Adrenal gland (tissue), 12 donors: ENCODE measurements around the gene DLG2. TPM values are rescaled to one million over a fixed set of nuclear protein-coding genes. Genes with fewer than 3 reads are reported as not detected.
A peak's percentile ranks its signal among the peaks of the same experiment; 100 is the strongest.

Experiments
- DNase-seq, 7 donors: peaks; one replicate each; pipeline ENCODE4 v3.0.0-alpha.2; 2019 to 2020
- H3K27ac ChIP-seq, 5 donors: fragments of 200-600 bp; sonication (generic) in 4 of 5; 1 replicate in 3 of 5; 2 replicates in 2 of 5; pipeline versions ENCODE4 v1.5.1 to v1.8.0; 2016 to 2020; ENCODE audit warnings: mild to moderate bottlenecking in 1 of 5
- H3K27me3 ChIP-seq: fragments of 200-600 bp; 2 replicates; pipeline ENCODE4 v1.8.0; 2021
- H3K36me3 ChIP-seq, 2 donors: fragments of 200-600 bp; replicated peaks in 1 of 2; 1 replicate in 1 of 2; 2 replicates in 1 of 2; pipeline versions ENCODE4 v1.5.1 to v1.8.0; 2018 to 2022
- H3K4me1 ChIP-seq, 2 donors: fragments of 200-600 bp; replicated peaks in 1 of 2; 1 replicate in 1 of 2; 2 replicates in 1 of 2; pipeline versions ENCODE4 v1.5.1 to v1.8.0; 2018 to 2021
- H3K4me3 ChIP-seq, 4 donors: fragments of 200-600 bp; sonication (generic) in 3 of 4; one replicate each; pipeline ENCODE4 v1.5.1; 2016 to 2018
- H3K9me3 ChIP-seq, 3 donors: fragments of 200-600 bp; sonication (generic) in 1 of 3; replicated peaks in 1 of 3; 1 replicate in 2 of 3; 2 replicates in 1 of 3; pipeline versions ENCODE4 v1.5.1 to v1.8.0; 2016 to 2021
- POLR2A ChIP-seq, 2 donors: fragments of 450-650 bp; IDR thresholded peaks; one replicate each; pipeline ENCODE4 v1.6.1; 2017; ENCODE audit warnings: antibody characterized with exemption in 2 of 2, mild to moderate bottlenecking in 2 of 2, moderate library complexity in 1 of 2
- WGBS, 4 donors: extraction: QIAGEN DNeasy Blood & Tissue Kit in 2 of 4; methylation state at CpG; one replicate each; pipeline versions ENCODE4 v1.1.5 to v1.1.7; 2013 to 2017; 5-methylcytosine and 5-hydroxymethylcytosine counted together
- intact Hi-C, 2 donors: fragments of 100-400 bp; cut with DNase I; formaldehyde crosslinking; loops; one replicate each; pipeline versions ENCODE4 v1.14.1 to v1.15.0; 2022 to 2023
- polyA plus RNA-seq, 3 donors: library from polyadenylated mRNA; stranded (reverse); fragments of 200-250 nt in 2 of 3; fragments of 350-450 nt in 1 of 3; fragmentation: Illumina TruSeq in 1 of 3; extraction: RNeasy Lipid Tissue Mini Kit (QIAGEN cat#74804) in 1 of 3; gene quantifications; one replicate each; pipeline ENCODE4 v1.2.3, GENCODE V29; 2013 to 2014
- total RNA-seq, 9 donors: library from RNA; depleted of rRNA in 4 of 9; stranded (reverse); fragments of >200 nt in 4 of 9; fragments of 120-200 nt in 1 of 9; fragmentation: NEBNext Ultra II Directional in 1 of 9; extraction: Animal tissue kit (Norgen Biotek cat#: 25700) in 1 of 9; gene quantifications; one replicate each; pipeline versions ENCODE4 v1.1.0 to v1.2.4, GENCODE V29; 2013 to 2023
- TF ChIP-seq, protein P1 (sequence below), 6 experiments: fragments of 450-650 bp in 4 of 6; fragments of 200-600 bp in 2 of 6; sonication (generic) in 1 of 6; IDR thresholded peaks; 1 replicate in 5 of 6; 2 replicates in 1 of 6; pipeline versions ENCODE4 v1.5.1 to v1.8.0; 2016 to 2021; ENCODE audit warnings: antibody characterized with exemption in 6 of 6, mild to moderate bottlenecking in 2 of 6, moderate library complexity in 1 of 6
- donor health status: healthy with polysubstance abuse.
- donor health status: Bipolar disorder and iron deficiency.
- donor health status: DM: yes; HTN: yes; CAD: no.
- donor health status: DM: no; HTN: no; CAD: no.
- donor health status: DM: no; HTN: no; CAD: no.
- donor health status: DM: yes; HTN: yes; CAD: no.

Gene DLG2
- total and polyA plus RNA-seq, 12 donors, result 8.3 to 101 (median 37.5) TPM

DNA sequence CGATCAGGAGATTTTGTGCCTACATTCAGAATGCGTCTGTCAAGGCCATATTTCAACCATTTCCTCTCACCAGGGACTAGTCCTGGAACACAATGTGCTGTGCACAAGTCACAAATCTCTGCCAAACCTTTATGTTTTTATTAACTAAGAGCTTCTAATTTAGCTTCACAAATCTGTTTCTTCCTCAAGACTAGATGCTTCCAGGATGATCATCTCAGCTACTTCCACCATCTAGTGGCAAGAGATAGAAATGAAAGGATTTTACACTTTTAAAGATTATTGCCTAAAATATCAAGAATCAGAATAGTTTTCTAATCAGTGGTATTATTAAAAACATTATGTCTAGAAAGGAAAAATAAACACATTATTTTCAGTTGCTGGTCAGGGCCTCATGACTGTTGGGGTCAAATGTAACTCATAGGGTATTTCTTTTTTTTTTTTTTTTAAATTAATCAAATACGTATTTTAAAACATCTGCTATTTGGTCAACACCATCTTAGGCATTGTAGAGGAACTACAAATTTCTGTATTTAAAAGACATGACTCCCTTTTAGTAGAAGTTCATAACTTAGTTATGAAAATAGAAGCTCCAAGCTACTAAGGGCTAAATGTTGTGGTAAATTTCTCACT is 1102.6 kb downstream of the DLG2 start:
- Histone ChIP-seq H3K9me3 (no peaks in the 10 kb centered on the region), H3K36me3 (no peaks in the 10 kb centered on the region), H3K27ac (peak overlapping the region in 1 of 5 donors; percentile 55), H3K4me1 (peaks cover 4 to 9% of the 10 kb centered on the region in 2 donors), H3K4me3 (no peak overlapping the region), H3K27me3 (no peaks in the 10 kb centered on the region)
- intact Hi-C loops, result loop anchor here in 1 of 2 donors (10.0 kb wide), 2 partner anchors 130 to 690 kb away; no protein-coding TSS in a partner anchor
- WGBS, 4 donors, result 34 to 53% (median 48%) methylated on average over 3 of the region's 3 CpGs
- no peak for TF ChIP-seq POLR2A (IDR thresholded peaks at IDR 0.05)
- TF ChIP-seq, protein P1, sequence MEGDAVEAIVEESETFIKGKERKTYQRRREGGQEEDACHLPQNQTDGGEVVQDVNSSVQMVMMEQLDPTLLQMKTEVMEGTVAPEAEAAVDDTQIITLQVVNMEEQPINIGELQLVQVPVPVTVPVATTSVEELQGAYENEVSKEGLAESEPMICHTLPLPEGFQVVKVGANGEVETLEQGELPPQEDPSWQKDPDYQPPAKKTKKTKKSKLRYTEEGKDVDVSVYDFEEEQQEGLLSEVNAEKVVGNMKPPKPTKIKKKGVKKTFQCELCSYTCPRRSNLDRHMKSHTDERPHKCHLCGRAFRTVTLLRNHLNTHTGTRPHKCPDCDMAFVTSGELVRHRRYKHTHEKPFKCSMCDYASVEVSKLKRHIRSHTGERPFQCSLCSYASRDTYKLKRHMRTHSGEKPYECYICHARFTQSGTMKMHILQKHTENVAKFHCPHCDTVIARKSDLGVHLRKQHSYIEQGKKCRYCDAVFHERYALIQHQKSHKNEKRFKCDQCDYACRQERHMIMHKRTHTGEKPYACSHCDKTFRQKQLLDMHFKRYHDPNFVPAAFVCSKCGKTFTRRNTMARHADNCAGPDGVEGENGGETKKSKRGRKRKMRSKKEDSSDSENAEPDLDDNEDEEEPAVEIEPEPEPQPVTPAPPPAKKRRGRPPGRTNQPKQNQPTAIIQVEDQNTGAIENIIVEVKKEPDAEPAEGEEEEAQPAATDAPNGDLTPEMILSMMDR (IDR thresholded peaks at IDR 0.05), result peak; percentile 58 to 82 (median 63)
- no peak for DNase-seq

DNA sequence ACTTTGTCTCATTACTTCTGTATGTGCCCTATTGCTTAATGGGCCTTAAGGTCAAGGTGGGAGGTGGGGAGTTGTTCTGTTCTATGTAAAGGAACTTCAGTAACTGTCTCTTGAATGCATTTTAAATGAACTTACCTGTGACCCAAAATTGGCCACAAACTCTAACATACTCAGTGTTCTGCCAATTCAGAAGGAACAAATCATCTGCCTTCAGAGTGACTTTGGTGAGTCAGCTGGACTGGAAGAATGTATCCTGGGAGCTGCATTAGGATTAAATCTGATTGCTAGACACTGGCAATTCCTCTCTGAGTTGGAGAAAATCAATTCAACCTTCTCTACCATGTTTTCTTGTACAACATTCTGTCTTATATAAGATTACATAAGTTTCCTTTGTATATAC is 1104.8 kb downstream of the DLG2 start:
- peak in 4 of 7 donors; percentile 13 to 37 (median 30) for DNase-seq
- TF ChIP-seq, protein P1 (IDR thresholded peaks at IDR 0.05), result no peak
- no peak for TF ChIP-seq POLR2A (IDR thresholded peaks at IDR 0.05)
- intact Hi-C loops, result loop anchor here in 1 of 2 donors (10.0 kb wide), 2 partner anchors 128 to 688 kb away; no protein-coding TSS in a partner anchor
- H3K4me1 ChIP-seq, result peaks cover 4 to 9% of the 10 kb centered on the region in 2 donors
- H3K27me3 ChIP-seq, result no peaks in the 10 kb centered on the region
- no peak overlapping the region for H3K27ac ChIP-seq
- no peaks in the 10 kb centered on the region for H3K36me3 ChIP-seq
- no peaks in the 10 kb centered on the region for H3K9me3 ChIP-seq
- H3K4me3 ChIP-seq, result no peak overlapping the region

DNA sequence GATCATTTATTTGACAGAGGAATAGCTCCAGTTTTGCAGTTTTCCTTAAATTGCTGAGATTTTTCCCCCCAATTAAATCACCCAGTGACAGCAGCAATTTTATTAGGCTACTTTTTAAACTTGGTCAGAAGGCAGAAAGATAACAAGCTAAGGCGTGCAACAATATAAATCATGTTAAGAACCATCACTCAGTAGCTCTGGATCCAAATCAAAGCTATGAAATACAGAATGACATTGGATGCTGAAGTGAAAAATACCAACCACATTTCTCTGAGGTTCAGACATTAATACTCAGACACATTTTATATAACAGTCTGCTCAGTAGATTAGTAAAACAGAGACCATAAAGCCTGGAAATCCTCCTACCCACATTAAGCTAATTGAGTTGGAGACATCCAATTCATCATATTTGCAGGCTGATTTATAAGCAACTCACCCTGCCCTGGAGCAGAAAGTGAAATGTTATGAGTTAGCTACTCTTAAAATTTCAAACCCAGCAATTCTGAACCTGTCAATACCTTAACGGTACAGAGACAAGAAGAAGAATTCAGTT is 1108.4 kb downstream of the DLG2 start:
- no peak for TF ChIP-seq POLR2A (IDR thresholded peaks at IDR 0.05)
- TF ChIP-seq, protein P1 (IDR thresholded peaks at IDR 0.05), result no peak
- peaks cover 4 to 9% of the 10 kb centered on the region in 2 donors for H3K4me1 ChIP-seq
- no peaks in the 10 kb centered on the region for H3K27me3 ChIP-seq
- H3K4me3 ChIP-seq, result no peak overlapping the region
- intact Hi-C loops, result no loop called here
- no peak for DNase-seq
- no peaks in the 10 kb centered on the region for H3K36me3 ChIP-seq
- H3K9me3 ChIP-seq, result peaks cover 0 to 7% (median 0%) of the 10 kb centered on the region in 3 donors
- 58 to 74% (median 71%) methylated on average over 2 of the region's 2 CpGs for WGBS, 4 donors
- H3K27ac ChIP-seq, result no peak overlapping the region

DNA sequence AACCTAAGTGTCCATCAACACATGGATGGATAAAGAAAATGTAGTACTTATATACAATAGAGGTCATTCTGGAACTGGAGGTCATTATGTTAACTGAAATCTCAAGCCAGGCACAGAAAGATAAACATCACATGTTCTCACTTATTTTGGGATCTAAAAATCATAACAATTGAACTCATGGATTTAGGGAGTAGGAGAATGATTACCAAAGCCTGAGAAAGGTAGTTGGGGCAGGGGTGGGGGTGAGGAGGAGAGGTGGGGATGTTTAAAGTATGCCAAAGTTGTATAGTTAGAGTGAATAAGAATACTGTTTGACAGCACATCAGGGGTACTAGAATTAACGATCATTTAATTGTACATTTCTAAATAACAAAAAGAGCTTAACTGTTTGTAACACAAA is 1112.7 kb downstream of the DLG2 start:
- no peak for DNase-seq
- Histone ChIP-seq H3K4me3 (no peak overlapping the region), H3K9me3 (peaks cover 0 to 7% (median 0%) of the 10 kb centered on the region in 3 donors), H3K4me1 (no peaks in the 10 kb centered on the region), H3K27me3 (no peaks in the 10 kb centered on the region), H3K27ac (no peak overlapping the region), H3K36me3 (no peaks in the 10 kb centered on the region)
- 74 to 88% (median 80%) methylated on average over 1 of the region's 1 CpG for WGBS, 4 donors
- TF ChIP-seq, protein P1 (IDR thresholded peaks at IDR 0.05), result no peak
- no peak for TF ChIP-seq POLR2A (IDR thresholded peaks at IDR 0.05)
- intact Hi-C loops, result no loop called here
